NCI-H2196 treated with DMSO at 0.1 percent for 48 hours (cell line): Measurements from ENCODE around the gene TMEM178B.

ENCODE experiments used
- DNase-seq: peaks from one replicate; lab custom pipeline; 2025; ENCODE audit not compliant: unreplicated experiment; lab: John Stamatoyannopoulos, UW

The TMEM178B gene

DNA sequence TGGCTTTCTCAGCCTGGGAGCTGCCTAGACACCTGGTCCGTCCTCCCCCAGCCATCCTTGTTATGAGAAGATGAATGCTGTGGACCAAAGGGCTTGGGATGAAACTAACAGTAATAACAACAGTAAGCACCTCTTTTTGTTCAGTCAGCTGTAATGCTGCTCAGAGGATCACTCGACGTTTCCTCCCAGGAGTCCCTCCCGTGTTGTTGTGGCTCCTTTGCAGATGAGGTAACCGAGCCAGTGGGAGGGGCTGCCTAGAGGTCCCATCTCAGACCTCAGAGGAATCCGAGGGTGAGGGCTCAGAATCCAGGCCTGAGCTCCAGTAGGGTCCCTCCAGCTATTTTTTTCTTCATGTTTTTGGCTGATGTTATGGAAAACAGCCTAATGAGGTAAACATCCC lies 145.1 kb downstream of the TMEM178B start:
- no peak for DNase-seq

DNA sequence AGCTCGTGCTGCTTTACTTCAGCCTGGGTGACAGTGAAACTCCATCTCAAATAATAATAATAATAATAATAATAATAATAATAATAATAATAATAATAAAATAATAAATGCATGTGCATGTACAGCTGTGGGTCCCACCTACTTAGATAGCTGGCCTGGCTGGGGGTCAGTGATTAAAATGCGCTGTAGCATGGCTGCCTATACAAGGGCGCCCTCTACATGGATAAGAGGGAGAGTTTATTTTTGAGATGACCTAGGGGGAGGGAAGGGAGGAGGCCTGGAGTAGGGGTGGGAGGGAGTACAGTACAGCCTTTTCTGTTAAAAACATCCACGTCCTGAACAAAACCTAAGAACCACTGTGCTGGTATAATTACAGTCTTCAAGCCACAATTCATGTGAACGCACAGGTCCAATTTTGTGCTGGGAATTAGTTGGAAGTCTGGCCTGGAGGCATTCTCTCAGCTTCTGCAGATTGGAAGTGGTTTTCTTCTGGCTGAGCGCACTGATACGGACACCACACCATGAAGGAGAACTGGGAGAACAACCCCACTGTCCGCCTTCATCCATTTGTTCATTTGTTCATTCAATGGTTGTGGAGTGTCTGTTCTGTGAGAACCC lies 146.5 kb downstream of the TMEM178B start:
- DNase-seq = peak; percentile 30

DNA sequence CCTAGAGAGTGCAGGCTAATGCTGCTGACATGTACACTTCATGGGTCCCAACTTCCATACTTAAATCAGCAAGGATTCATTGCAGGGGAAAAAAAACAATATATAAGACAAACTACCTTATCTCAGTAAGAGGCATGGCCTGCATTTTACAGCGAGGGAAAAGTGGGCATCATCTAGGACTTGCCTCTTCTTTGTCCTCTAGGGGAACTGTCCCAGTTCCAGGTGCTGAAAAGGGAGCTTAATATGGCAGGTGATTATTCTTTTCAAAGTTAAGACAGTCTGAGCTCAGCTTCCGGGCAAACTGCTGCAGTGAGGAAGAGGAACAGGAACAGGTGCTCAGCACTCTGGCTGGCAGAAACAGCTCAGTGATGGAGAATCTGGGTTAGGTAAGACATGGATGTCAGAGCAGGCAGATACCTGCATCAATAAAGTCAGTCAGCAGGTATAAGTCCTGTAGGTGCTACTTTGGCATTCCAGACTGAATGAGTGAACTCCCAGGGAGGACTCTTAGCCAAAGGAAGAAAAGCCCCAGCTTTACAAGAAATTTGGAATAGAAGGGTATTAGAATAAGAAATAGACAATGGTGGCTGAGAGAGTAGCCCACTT lies 147.2 kb downstream of the TMEM178B start:
- DNase-seq = no peak

DNA sequence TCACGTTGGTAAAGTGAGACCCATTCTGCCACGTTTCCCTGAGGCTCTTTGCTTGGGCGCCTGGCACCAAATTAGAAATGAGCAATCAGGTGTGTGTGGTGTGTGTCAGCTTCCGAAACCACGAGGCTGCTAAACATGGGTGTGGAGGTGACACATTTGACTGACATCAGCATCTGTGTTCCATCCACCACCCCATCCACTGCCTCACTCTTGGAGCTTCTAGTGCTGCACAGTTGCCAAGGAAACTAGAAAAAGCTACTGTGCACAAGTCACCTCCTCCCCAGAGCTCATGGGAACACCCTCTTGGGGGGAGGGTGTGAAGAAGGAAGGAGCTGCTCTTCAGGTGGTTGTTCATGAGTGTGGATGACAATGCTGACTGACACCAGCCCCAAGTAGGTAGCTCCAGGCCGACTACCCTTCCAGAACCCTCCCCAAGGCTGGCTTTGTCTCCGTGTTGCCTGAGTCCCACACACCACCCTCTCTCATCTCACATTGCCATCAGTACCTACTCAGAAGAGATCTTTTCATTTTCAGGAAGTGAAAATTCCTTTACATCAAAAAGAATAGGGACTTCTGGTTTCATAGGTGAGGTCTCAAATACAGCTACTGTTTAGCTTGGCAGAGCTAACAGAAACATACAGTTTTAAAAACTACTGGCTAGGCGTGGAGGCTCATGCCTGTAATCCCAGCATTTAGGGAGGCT lies 152.2 kb downstream of the TMEM178B start:
- DNase-seq = no peak

DNA sequence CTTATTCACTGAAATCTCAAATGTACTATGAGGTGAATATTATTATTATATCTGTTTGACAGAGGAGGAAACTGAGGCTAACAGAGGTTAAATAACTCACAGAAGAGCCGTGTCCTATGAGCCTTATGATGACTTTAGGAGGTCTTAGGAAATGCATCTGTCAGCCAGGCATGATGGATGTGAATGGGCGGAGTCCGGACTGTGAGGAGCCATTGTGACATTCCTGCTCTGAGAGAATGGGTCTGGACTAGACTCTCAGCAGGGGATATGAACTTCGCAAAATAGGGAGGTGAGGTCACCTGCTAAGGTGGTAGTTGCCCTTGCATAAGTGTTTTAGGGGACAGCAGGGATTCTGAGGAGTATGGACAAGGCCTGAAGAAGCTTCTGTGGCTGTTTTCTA lies 153.6 kb downstream of the TMEM178B start:
- DNase-seq = no peak

DNA sequence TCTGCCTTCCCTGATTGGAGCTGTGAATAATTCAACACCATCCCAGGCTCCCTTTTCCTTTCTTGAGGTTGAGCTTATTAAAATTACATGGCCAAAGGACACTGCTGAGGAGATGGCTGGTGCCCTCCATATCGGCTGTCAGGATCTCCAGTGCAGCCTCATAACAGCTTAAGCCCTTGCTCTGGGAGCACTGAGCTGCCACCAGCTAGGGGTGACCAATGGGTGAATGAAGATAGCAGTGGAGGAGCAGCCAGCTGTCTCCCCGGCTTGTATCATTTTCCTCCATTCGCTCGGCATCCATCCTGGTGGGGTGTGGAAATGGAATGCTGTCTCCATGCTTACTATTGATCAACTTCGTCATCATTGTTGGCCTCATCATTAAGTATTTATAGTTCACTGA lies 154.6 kb downstream of the TMEM178B start:
- DNase-seq = no peak

DNA sequence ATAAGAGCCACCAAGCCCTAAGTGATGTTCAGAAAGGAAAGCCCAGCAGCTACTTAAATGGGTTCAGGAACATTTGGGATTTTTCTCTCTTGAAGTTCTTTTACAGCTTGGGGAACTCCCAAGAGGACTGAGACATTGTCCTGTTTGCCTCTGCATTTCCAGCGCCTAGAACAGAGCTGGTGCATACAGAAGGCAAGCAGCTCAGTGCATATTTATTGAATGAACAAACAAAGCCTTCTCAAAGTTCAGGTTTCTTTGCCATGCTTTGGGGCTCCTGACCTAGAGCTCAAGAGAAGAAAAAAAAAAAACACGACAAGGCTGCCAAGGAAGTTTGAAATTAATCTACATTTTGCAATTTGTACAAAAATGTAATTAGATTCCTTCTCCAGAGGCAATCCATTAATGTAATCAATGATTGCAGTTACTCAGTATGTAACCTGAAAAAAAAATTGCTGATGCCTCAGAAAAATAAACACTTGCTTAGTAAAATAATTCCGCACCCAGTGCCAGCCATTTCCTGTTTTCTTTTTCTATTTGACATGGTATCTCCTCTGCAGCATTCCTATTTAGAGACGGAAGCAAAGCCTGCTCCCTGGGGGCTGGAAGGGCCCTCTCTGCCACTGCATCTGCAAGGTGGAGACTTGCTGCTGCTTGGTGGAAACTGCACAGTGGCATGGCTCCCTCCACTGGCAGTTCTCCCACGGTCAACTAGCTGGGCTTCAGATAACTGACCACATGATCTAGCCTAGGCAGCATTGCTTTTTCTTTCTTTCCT lies 157.3 kb downstream of the TMEM178B start:
- DNase-seq = peak; percentile 82

DNA sequence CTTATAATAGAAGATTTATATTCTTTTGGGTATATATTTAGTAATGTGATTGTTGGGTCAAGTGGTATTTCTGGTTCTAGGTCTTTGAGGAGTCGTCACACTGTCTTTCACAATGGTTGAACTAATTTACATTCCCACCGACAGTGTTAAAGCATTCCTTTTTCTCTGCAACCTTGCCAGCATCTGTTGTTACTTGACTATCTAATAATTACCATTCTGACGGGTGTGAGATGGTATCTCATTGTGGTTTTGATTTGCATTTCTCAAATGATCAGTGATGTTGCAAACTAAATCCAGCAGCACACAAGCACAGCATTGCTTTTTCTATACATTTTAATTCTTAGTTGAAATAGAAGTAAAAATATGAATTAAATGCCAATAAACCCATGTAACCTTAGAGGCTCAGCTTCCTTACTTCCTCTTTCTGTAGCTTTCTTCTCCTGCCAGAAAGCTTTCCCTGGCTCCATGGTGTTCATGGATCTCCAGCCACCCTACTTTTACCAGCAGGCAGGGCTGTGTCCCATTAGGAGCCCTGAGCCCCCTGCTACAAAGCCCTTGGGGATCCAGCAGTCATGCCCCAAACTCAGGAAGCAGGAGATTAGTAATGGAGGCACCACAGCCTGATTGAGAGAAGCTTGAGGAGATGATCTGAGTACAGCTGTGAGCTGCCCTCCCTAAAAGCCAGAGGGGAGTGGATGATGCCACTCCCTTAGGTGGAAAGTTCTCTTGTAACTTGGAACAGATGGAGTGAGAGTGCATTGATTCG lies 158.6 kb downstream of the TMEM178B start:
- no peak for DNase-seq

DNA sequence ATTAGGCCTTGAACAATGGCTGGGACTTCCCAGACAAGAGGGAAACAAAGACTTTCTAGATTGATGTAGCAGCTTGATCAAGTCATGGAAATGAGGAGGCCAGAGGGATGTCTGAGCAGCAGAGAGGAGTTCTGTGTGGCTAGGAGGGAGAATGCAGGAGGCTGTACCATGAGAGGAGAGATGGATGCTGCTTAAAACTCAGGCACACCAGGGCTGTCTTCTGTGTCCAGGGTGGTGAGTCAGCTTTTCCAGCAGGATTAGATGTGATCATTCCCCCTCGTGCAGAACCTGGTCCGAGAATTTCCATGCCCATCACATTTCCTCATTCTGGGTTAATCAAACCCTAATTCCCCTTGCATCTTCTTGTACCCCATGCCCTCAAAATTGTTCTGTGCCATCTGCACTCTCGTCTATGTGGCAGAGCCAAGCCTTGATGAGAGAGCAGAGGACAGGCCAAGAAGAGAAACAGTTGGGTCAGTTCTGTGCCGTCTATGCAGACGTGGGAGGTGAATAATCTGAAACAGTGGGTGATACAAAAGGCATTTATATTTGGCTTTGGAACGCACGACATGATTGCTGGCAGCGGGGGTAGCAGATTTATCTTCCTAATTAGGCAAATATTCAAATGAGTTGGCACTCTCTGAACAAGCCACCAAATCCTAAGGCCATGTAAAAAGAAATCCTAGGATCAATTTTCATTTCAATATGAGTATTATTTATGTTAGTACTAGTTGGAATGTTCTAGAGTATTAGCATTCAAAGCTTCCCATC lies 160.7 kb downstream of the TMEM178B start:
- DNase-seq = no peak

DNA sequence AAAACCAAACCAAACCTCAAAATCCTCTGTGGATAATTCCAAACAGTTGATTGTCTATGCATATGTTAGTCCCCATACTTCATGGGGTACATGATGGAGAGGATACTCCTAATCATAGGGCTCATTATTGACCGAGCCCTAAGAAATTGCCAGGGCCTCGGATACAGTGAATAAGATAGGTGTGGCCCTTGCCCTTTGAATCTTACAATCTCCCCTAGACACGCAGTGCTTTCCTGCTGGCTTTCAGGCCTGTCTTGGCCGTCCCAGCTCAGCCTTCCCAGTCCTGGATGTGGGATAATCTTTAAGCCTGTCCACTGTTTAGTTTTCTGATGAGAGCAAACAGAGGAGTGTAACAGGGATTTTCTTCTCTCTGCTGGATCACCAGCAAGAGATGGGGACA lies 161.8 kb downstream of the TMEM178B start:
- no peak for DNase-seq

DNA sequence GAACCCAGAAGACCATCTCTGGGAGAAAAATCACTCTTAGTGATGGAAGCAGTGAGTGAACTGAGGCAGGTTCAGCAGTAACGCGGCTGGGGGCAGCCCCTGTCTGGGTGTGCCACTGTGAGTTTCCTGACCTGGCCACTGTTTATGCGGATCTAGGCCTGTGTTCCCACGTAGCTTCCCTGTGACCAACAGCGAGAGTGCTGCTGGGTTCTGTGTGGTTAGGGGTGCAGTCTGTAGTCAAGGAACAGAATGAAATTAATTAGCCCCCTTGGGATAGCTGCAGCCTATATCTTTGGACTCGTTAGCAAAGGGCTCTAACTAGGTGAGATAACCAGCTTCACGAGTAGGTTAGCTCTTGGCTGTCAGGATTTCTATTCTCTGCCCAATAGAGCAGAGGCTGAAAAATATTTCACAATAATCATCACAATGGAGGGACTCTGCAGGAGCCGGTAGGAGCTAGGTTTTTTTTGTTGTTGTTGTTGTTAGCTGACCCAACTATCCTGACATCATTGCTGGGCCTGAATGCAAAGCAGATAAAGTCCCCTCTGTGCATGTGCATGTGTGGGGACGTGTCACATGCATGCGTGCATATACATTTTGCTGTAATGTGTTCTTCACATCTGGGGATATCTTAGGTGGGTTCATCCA lies 164.9 kb downstream of the TMEM178B start:
- no peak for DNase-seq

DNA sequence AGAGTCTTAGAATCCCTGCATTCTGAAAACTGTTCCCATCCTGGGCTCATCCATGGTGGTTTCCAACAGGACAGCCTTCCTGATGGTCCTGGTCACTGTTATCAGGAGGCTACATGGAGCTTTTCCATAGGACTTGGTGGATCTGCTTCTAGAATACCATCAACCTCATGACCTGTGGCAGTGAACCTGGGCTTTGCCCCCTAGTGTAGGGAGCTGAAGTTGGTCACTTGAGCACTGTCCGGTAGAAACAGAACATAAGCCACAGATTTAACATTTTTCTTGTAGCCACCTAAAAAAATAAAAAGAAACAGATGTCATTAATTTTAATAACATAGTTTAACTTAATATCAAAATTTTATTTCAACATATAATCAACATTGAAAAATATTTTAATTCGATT lies 165.8 kb downstream of the TMEM178B start:
- no peak for DNase-seq

DNA sequence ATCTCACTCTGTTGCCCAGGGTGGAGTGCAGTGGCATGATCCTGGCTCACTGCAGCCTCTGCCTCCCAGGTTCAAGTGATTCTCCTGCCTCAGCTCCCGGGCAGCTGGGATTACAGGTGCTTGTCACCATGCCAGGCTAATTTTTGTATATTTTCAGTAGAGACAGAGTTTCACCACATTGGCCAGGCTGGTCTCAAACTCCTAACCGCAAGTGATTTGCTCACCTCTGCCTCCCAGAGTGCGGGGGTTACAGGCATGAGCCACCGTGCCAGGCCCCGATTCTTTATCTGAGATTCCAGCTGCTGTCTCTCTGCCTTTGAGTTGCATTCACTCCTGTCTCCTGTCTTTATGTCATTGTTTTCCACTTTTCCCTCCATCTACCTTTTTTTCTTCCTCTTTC lies 168.7 kb downstream of the TMEM178B start:
- no peak for DNase-seq

DNA sequence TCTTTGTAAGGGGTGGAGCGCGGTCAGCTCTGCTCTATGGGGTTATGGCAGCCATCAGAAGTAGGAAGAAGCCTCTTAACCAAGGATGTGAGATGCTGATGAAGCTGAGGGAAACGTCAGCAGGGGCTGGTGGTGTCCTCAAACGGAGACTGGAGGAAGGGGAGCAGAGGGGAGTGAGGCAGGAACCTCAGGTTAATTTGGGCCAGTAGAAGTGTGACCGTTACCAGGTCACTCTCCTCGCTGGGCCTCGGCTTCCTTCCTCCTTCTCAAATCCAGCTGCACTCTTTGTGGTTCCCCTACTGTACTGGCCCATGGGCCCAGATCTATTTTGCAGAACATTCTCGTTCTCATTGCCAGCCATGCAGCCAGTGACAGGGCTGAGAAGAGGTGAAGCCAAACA lies 169.5 kb downstream of the TMEM178B start:
- DNase-seq = no peak

DNA sequence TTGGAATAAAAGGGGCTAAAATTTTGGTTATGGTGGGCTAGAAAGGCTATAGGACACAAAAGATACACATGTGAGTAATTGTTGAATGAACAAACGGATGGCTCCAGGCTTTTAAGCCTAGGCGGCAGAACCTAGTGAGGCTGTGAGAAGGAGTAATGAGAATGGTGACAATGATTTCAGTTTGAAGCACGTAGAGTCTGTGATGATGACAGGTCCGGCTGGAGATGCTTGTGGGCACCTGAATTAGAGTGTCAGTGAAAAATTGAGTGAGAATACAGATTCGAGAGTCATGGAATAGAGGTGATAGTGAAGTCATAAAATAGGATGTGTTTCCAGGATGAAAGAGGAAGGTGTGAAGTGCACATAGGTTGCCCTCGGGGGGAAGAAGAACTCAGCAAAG lies 170.6 kb downstream of the TMEM178B start:
- no peak for DNase-seq

DNA sequence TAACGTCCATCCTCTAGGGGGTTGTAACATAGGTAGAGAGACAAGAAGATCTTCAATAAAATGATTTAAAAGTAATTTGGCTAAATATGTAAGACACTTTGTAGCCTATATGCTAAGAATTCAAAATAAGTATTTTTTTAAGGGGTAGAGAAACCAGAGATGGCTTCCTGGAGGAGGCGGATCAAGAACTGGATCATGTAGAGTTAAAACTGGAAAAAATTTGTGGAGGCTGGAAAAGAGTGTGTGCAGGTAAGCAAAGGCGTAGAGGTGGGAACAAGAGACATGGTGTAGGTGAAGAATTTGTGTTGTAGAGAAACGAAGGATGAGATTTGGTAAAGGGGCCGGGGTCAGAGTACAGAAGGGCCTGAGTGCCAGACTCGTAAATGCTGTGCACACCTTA lies 172.6 kb downstream of the TMEM178B start:
- DNase-seq = no peak

DNA sequence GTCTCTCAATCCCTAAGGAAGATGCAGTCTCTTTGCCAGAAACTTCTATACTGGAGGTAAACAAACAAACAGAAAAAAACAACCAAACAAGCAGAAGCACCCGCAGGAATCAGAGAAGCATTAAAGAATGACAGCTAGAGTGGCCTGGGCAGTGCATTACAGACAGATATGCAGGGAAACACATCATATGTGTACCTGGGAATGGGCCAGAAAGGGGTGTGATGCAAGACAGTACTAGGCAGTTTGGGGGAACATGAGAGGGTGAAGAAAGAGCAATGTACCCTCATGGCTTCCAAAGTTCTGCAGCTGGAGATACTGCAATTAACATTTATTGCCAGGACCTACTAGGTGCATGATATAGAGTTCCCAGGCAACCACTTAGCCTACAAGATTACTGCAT lies 177.3 kb downstream of the TMEM178B start:
- DNase-seq = no peak

DNA sequence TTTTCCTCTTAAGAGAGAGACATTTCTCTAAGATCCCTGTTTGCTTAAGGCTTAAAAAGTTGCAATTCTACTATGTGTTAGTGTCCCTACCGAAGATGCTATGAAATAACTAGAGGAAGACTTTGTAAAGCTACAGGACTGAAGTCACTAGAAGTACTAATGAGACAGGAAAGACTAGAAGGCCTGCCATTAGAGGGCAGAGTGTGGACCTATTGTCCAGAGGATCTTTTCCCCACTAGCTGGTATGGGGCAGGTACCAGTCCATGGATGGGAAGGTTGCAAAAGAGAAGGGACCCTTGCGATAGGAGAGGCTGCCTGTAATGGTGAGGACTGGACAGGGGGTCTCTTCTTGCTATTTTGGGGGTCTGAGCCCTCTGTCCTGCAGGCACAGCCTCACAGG lies 178.1 kb downstream of the TMEM178B start:
- no peak for DNase-seq

DNA sequence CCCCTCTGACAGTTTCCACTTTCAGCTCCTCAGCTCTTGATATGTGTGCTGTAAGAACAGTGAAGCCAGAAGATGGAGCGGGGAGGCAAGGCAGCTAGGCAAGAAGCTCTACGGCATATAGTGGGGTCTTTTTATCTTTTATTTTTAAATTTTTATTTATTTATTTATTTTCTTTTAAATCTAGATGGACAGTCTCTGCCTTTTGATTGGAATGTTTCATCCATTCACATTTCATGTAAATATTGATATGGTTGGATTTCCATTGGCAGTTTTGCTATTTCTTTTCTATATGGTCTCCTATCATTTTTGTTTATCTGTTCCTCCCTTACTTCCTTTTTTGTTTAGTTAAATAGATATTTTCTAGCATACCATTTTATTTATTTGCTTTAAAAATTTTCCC lies 183.7 kb downstream of the TMEM178B start:
- no peak for DNase-seq

DNA sequence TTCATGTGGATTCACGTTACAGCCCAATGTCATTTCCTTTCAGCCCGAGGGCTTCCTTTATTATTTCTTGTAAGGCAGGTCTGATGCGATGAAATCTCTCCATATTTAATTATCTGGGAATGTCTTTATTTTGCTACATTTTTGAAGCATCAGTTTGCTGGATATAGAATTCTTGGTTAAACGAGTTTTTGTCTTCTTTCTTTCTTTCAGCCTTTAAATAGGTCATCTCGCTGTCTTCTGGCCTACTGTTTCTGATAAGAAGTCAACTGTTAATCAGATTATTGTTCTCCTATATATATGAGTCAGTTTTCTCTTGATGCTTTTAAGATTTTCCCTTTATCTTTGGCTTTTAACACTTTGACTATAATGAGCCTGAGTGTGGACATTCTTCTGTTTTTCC lies 184.7 kb downstream of the TMEM178B start:
- no peak for DNase-seq
